Measurements from ENCODE around the gene RAB6C.
A peak's percentile ranks its signal among the peaks of the same experiment; 100 is the strongest.
"Not testable (repeated sequence)": the region's sequence is repeated elsewhere in the genome, so short reads cannot be mapped to it uniquely, and the experiment has no call there.

RAB6C gene

GRCh38 chr2:129979629-129980155, at the start of gene RAB6C:
Gene RAB6C (plus strand): TSS chr2:129979666. CDS start chr2:129980116, 450 bp downstream.
- not testable (repeated sequence) for DNase-seq (ENCODE audit: low read depth)

GRCh38 chr2:129930451-129930850, 49.0 kb upstream of the RAB6C start:
- no peak overlapping the region for H3K4me3 ChIP-seq (ENCODE audit: low read depth, low read length)
- no peak for DNase-seq (ENCODE audit: low read depth)

More at GRCh38 chr2:129979629-129980155, at the start of gene RAB6C:
- H3K4me3 ChIP-seq (ENCODE audit: low read depth, low read length) = peak within 1 kb of the TSS; percentile 41

- DNase-seq (ENCODE audit: low read depth); H3K4me3 ChIP-seq (ENCODE audit: low read depth, low read length): not testable (repeated sequence)
Measured at GRCh38 chr2:129933387-129933786, 46.1 kb upstream of the RAB6C start.

GRCh38 chr2:129934044-129934822, 45.2 kb upstream of the RAB6C start:
- no peak for DNase-seq (ENCODE audit: low read depth)
- H3K4me3 ChIP-seq (ENCODE audit: low read depth, low read length) = peak overlapping the region; percentile 11

- no peak for DNase-seq (ENCODE audit: low read depth)
- no peak overlapping the region for H3K4me3 ChIP-seq (ENCODE audit: low read depth, low read length)
Measured at GRCh38 chr2:129935118-129935517, 44.3 kb upstream of the RAB6C start.

GRCh38 chr2:129936334-129936934, 43.0 kb upstream of the RAB6C start:
- no peak for DNase-seq (ENCODE audit: low read depth)
- H3K4me3 ChIP-seq (ENCODE audit: low read depth, low read length) = no peak overlapping the region

- DNase-seq (ENCODE audit: low read depth); H3K4me3 ChIP-seq (ENCODE audit: low read depth, low read length): not testable (repeated sequence)
Measured at GRCh38 chr2:129938850-129939471, 40.5 kb upstream of the RAB6C start.

GRCh38 chr2:129943456-129943855, 36.0 kb upstream of the RAB6C start:
- not testable (repeated sequence) for DNase-seq (ENCODE audit: low read depth); H3K4me3 ChIP-seq (ENCODE audit: low read depth, low read length)

- no peak for DNase-seq (ENCODE audit: low read depth)
- no peak overlapping the region for H3K4me3 ChIP-seq (ENCODE audit: low read depth, low read length)
Measured at GRCh38 chr2:129945557-129945956, 33.9 kb upstream of the RAB6C start.

GRCh38 chr2:129947712-129948111, 31.8 kb upstream of the RAB6C start:
- H3K4me3 ChIP-seq (ENCODE audit: low read depth, low read length); DNase-seq (ENCODE audit: low read depth): not testable (repeated sequence)

GRCh38 chr2:129956171-129956570, 23.3 kb upstream of the RAB6C start:
- DNase-seq (ENCODE audit: low read depth); H3K4me3 ChIP-seq (ENCODE audit: low read depth, low read length): not testable (repeated sequence)

- DNase-seq (ENCODE audit: low read depth) = no peak
- H3K4me3 ChIP-seq (ENCODE audit: low read depth, low read length) = no peak overlapping the region
Measured at GRCh38 chr2:129957891-129958290, 21.6 kb upstream of the RAB6C start.

- H3K4me3 ChIP-seq (ENCODE audit: low read depth, low read length); DNase-seq (ENCODE audit: low read depth): not testable (repeated sequence)
Measured at GRCh38 chr2:129958736-129959135, 20.7 kb upstream of the RAB6C start.

- DNase-seq (ENCODE audit: low read depth); H3K4me3 ChIP-seq (ENCODE audit: low read depth, low read length): not testable (repeated sequence)
Measured at GRCh38 chr2:129968605-129969004, 10.9 kb upstream of the RAB6C start.

GRCh38 chr2:129975016-129975774, 4.3 kb upstream of the RAB6C start:
- H3K4me3 ChIP-seq (ENCODE audit: low read depth, low read length) = no peak overlapping the region
- DNase-seq (ENCODE audit: low read depth) = no peak

- DNase-seq (ENCODE audit: low read depth); H3K4me3 ChIP-seq (ENCODE audit: low read depth, low read length): not testable (repeated sequence)
Measured at GRCh38 chr2:129976969-129977368, 2.5 kb upstream of the RAB6C start.

- DNase-seq (ENCODE audit: low read depth) = no peak
- H3K4me3 ChIP-seq (ENCODE audit: low read depth, low read length) = no peak overlapping the region
Measured at GRCh38 chr2:129977986-129978385, 1.5 kb upstream of the RAB6C start.

GRCh38 chr2:129980246-129980645, 780 bp downstream of the RAB6C start:
- not testable (repeated sequence) for H3K4me3 ChIP-seq (ENCODE audit: low read depth, low read length); DNase-seq (ENCODE audit: low read depth)

- not testable (repeated sequence) for H3K4me3 ChIP-seq (ENCODE audit: low read depth, low read length); DNase-seq (ENCODE audit: low read depth)
Measured at GRCh38 chr2:129981689-129982088, 2.2 kb downstream of the RAB6C start.
